B cell (primary cell): ENCODE results near the gene STRIP1. TPM values are rescaled to one million over a fixed set of nuclear protein-coding genes. Genes with fewer than 3 reads are reported as not detected.

ENCODE experiments used
- ATAC-seq: fragments of 200-7000 bp; cut with Tn5 transposase; one replicate; pipeline ENCODE4 v1.10.0; 2021; ENCODE audit warnings: low read depth, mild to moderate bottlenecking, moderate number of reproducible peaks, moderate library complexity
- CTCF ChIA-PET: fragments of 350-600 bp; sonication (Branson Sonifier 250); formaldehyde crosslinking; loops from one replicate; lab custom pipeline; 2021; ENCODE audit warnings: antibody characterized with exemption, inconsistent platforms; lab: Charles Lee
- POLR2A ChIA-PET: fragments of 350-600 bp; sonication (Branson Sonifier 250); formaldehyde crosslinking; loops from one replicate; lab custom pipeline; 2021; ENCODE audit warnings: antibody characterized with exemption; lab: Charles Lee
- DNase-seq: peaks from one replicate; pipeline ENCODE4 v3.0.0; 2013
- H2AFZ ChIP-seq: 2 replicates; pipeline ENCODE4 v1.6.1; 2012; ENCODE audit warnings: mild to moderate bottlenecking, low read depth, low read length; ENCODE audit not compliant: insufficient read depth, poor library complexity, severe bottlenecking
- H3K27ac ChIP-seq, 2 donors: 1 replicate in 1 of 2; 2 replicates in 1 of 2; pipeline ENCODE4 v1.5.1; 2012 to 2013; ENCODE audit warnings: low read length in 2 of 2, mild to moderate bottlenecking in 2 of 2, moderate library complexity in 1 of 2
- H3K27me3 ChIP-seq, 4 experiments: fragments of 200-600 bp in 1 of 4; sonication (generic) in 1 of 4; replicated peaks in 1 of 4; 1 replicate in 2 of 4; 2 replicates in 2 of 4; pipeline versions ENCODE4 v1.6.1 to v1.7.0; 2013 to 2016; ENCODE audit warnings: low read length in 3 of 4, mild to moderate bottlenecking in 2 of 4, mixed read lengths in 1 of 4, moderate library complexity in 1 of 4; ENCODE audit not compliant: insufficient read depth in 4 of 4, control insufficient read depth in 3 of 4; ENCODE audit errors: control extremely low read depth in 1 of 4
- H3K36me3 ChIP-seq, 2 experiments: replicated peaks in 1 of 2; 1 replicate in 1 of 2; 2 replicates in 1 of 2; pipeline versions ENCODE4 v1.6.1 to v1.7.1; 2013; ENCODE audit warnings: low read length in 1 of 2; ENCODE audit not compliant: insufficient read depth in 2 of 2, control insufficient read depth in 1 of 2; ENCODE audit errors: control extremely low read depth in 1 of 2, extremely low read depth in 1 of 2
- H3K4me1 ChIP-seq, 2 donors: fragments of 200-600 bp in 1 of 2; sonication (generic) in 1 of 2; 1 replicate in 1 of 2; 2 replicates in 1 of 2; pipeline versions ENCODE4 v1.5.1 to v1.6.1; 2013 to 2017; ENCODE audit warnings: low read length in 2 of 2; ENCODE audit not compliant: control insufficient read depth in 2 of 2, insufficient read depth in 2 of 2
- H3K4me2 ChIP-seq: replicated peaks from 2 replicates; pipeline ENCODE3; 2012; ENCODE audit warnings: mild to moderate bottlenecking, low read depth, low read length; ENCODE audit not compliant: poor library complexity, severe bottlenecking
- H3K4me3 ChIP-seq, 5 experiments: fragments of 200-600 bp in 1 of 5; sonication (generic) in 1 of 5; 1 replicate in 3 of 5; 2 replicates in 2 of 5; pipeline versions ENCODE4 v1.5.1 to v1.7.0; 2011 to 2016; ENCODE audit warnings: low read length in 4 of 5, mild to moderate bottlenecking in 4 of 5, low read depth in 2 of 5, control low read depth in 1 of 5, moderate library complexity in 1 of 5; ENCODE audit not compliant: insufficient read depth in 1 of 5; ENCODE audit errors: control extremely low read depth in 1 of 5, extremely low read depth in 1 of 5
- H3K79me2 ChIP-seq: fragments of 200-600 bp; sonication (generic); one replicate; pipeline ENCODE4 v1.6.0; 2016; ENCODE audit warnings: low read length; ENCODE audit not compliant: control insufficient read depth, insufficient read depth
- H3K9ac ChIP-seq: fragments of 200-600 bp; sonication (generic); 2 replicates; pipeline ENCODE4 v1.6.1; 2017; ENCODE audit warnings: mild to moderate bottlenecking, low read length, moderate library complexity
- H3K9me3 ChIP-seq, 3 donors: one replicate each; pipeline versions ENCODE4 v1.6.1 to v1.7.1; 2013; ENCODE audit warnings: low read length in 2 of 3; ENCODE audit not compliant: control insufficient read depth in 2 of 3, insufficient read depth in 1 of 3; ENCODE audit errors: control extremely low read depth in 1 of 3
- H4K20me1 ChIP-seq: 2 replicates; pipeline ENCODE4 v1.6.0; 2012; ENCODE audit warnings: mild to moderate bottlenecking, low read length; ENCODE audit not compliant: insufficient read depth, control insufficient read depth, poor library complexity, severe bottlenecking
- H3K27ac Mint-ChIP-seq: one replicate; pipeline ENCODE4 v1.8.0; 2021; ENCODE audit warnings: mixed read lengths
- H3K27me3 Mint-ChIP-seq: one replicate; pipeline ENCODE4 v1.8.0; 2021; ENCODE audit warnings: mixed read lengths
- H3K4me1 Mint-ChIP-seq: one replicate; pipeline ENCODE4 v1.8.0; 2021; ENCODE audit warnings: mixed read lengths
- H3K4me3 Mint-ChIP-seq: one replicate; pipeline ENCODE4 v1.8.0; 2021; ENCODE audit warnings: mixed read lengths
- H3K9me3 Mint-ChIP-seq: one replicate; pipeline ENCODE4 v1.8.0; 2022; ENCODE audit warnings: mixed read lengths; ENCODE audit not compliant: insufficient read depth
- EZH2 ChIP-seq: IDR thresholded peaks from 2 replicates; pipeline ENCODE4 v1.6.1; 2012; ENCODE audit warnings: borderline replicate concordance, low read depth, mild to moderate bottlenecking, moderate library complexity, low read length; ENCODE audit not compliant: insufficient read depth, poor library complexity, severe bottlenecking
- WGBS: methylation state at CpG from one replicate; pipeline ENCODE4 v1.1.5; 2013; ENCODE audit warnings: missing lambda C conversion rate; ENCODE audit not compliant: insufficient coverage; 5-methylcytosine and 5-hydroxymethylcytosine counted together
- intact Hi-C: fragments of 100-400 bp; cut with micrococcal nuclease; formaldehyde crosslinking; loops from one replicate; pipeline ENCODE4 v1.10.0; 2022
- polyA plus RNA-seq: library from polyadenylated mRNA; depleted of rRNA; stranded (reverse); fragments of >200 nt; gene quantifications from 2 replicates; pipeline ENCODE4 v1.2.3, GENCODE V29; 2012
- total RNA-seq, 2 donors: library from RNA; stranded (reverse); fragments of 120-200 nt in 1 of 2; gene quantifications; 1 replicate in 1 of 2; 2 replicates in 1 of 2; pipeline versions ENCODE4 v1.2.3 to v1.2.4, GENCODE V29; 2013 to 2022
- TF ChIP-seq, protein P1 (sequence below): fragments of 200-600 bp; IDR thresholded peaks from one replicate; pipeline ENCODE4 v1.8.0; 2022; ENCODE audit warnings: antibody characterized with exemption, mild to moderate bottlenecking

Gene STRIP1
- total and polyA plus RNA-seq, 2 donors (not counting 1 experiment from before 2014, with no cell fraction given) = 41.5 to 105 TPM

DNA sequence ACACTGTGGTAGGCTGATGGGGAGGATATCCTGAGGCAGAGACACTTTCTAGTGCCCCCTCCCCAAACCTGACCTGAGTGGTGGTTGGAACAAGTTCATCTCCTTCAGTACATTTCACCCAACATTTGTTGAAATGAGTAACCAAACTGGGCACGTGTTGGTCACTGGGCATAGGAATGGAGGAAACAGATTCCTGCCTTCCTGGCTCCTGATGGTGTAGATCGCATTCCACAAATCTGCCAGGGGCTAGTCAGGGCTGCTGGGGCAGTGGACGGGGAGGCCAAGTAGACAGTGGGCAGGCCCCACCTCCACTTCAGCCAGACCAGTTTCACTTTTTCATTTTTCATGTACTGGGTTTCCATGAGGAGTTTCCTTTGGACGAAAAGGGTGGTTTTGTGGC, 52.5 kb downstream of the STRIP1 start:
- 86% methylated on average over 2 of the region's 4 CpGs for WGBS
- Histone ChIP-seq H3K27ac (no peak overlapping the region), H3K79me2 (no peaks in the 10 kb centered on the region), H4K20me1 (no peaks in the 10 kb centered on the region), H3K9ac (no peak overlapping the region), H3K27me3 (peaks cover 0 to 57% (median 27%) of the 10 kb centered on the region in 4 experiments), H2AFZ (no peak overlapping the region), H3K4me3 (no peak overlapping the region), H3K36me3 (no peaks in the 10 kb centered on the region), H3K4me1 (peaks cover 12 to 21% of the 10 kb centered on the region in 2 donors), H3K9me3 (peaks cover 0 to 9% (median 0%) of the 10 kb centered on the region in 3 donors), H3K4me2 (no peak overlapping the region)
- peaks cover 50% of the 10 kb centered on the region for H3K27me3 Mint-ChIP-seq
- no peak overlapping the region for H3K27ac Mint-ChIP-seq
- peaks cover 11% of the 10 kb centered on the region for H3K4me1 Mint-ChIP-seq
- POLR2A ChIA-PET = no interaction called here
- no peak for DNase-seq
- intact Hi-C loops = no loop called here
- no peaks in the 10 kb centered on the region for H3K9me3 Mint-ChIP-seq
- ATAC-seq = no peak
- CTCF ChIA-PET = interaction anchor here (1.9 to 3.0 kb wide), 3 partner anchors 11 to 18 kb away, joined by 9 to 47 read pairs (median 21); no protein-coding TSS in a partner anchor
- no peak overlapping the region for H3K4me3 Mint-ChIP-seq
- TF ChIP-seq EZH2 = no peak
- TF ChIP-seq, protein P1, sequence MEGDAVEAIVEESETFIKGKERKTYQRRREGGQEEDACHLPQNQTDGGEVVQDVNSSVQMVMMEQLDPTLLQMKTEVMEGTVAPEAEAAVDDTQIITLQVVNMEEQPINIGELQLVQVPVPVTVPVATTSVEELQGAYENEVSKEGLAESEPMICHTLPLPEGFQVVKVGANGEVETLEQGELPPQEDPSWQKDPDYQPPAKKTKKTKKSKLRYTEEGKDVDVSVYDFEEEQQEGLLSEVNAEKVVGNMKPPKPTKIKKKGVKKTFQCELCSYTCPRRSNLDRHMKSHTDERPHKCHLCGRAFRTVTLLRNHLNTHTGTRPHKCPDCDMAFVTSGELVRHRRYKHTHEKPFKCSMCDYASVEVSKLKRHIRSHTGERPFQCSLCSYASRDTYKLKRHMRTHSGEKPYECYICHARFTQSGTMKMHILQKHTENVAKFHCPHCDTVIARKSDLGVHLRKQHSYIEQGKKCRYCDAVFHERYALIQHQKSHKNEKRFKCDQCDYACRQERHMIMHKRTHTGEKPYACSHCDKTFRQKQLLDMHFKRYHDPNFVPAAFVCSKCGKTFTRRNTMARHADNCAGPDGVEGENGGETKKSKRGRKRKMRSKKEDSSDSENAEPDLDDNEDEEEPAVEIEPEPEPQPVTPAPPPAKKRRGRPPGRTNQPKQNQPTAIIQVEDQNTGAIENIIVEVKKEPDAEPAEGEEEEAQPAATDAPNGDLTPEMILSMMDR = no peak

DNA sequence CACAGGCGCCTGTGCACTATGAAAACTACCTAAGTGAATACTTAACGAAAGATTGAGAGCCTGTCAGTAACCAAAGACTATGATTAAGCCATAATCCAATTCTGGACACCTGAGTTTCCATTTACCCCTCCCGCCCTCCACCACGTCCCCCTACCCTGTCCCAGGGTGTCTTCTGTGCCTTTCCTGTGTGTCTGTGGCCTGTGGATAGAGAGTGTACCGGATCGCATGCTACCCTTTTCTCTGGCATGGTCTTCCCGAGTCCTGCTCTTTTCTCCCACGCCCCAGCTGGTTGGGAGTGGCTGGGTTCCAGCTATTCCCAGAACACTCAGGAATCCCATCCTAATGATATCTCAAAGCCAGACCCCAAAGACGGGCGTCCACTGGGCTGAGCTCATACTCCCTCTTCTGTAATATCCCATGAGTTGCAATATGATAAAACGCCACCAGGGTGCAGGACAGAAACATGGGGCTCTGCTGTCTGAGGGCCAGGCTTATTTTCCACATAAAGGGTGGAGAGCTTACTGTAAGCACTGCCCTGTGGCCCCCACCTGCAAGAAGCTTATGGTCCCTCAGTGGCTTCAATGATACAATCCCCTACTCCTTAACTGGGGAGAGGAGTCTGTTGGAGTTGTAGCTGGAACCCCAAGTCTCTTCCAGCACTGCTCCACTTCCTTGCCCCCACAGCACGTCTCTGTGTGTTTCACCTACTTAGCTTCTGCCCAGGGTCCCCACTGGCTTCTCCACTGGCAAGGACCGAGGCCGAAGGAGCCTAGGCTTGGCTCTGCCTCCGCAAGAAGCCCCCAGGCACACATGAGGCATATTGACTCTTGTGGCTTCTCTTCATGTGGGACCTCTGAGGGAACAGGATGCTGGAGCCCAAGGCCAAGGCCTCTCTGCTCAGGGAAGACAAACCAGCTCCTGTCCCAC, 53.7 kb downstream of the STRIP1 start:
- WGBS = 52% methylated on average over 14 of the region's 15 CpGs
- H3K79me2 ChIP-seq = no peaks in the 10 kb centered on the region
- H3K4me3 ChIP-seq = no peak overlapping the region
- H3K9me3 ChIP-seq = peaks cover 0 to 9% (median 0%) of the 10 kb centered on the region in 3 donors
- no peak overlapping the region for H3K4me3 Mint-ChIP-seq
- H3K36me3 ChIP-seq = no peaks in the 10 kb centered on the region
- H3K9ac ChIP-seq = no peak overlapping the region
- CTCF ChIA-PET = interaction anchor here (0.5 to 3.0 kb wide), 22 partner anchors 10 to 410 kb away, joined by 3 to 47 read pairs (median 4); no protein-coding TSS in a partner anchor
- peak; percentile 59 for ATAC-seq
- POLR2A ChIA-PET = no interaction called here
- peaks cover 0 to 47% (median 19%) of the 10 kb centered on the region in 4 experiments for H3K27me3 ChIP-seq
- H4K20me1 ChIP-seq = no peaks in the 10 kb centered on the region
- H2AFZ ChIP-seq = no peak overlapping the region
- no peak overlapping the region for H3K27ac Mint-ChIP-seq
- H3K4me2 ChIP-seq = no peak overlapping the region
- H3K4me1 Mint-ChIP-seq = peaks cover 11% of the 10 kb centered on the region
- peaks cover 48% of the 10 kb centered on the region for H3K27me3 Mint-ChIP-seq
- peak; percentile 72 for DNase-seq
- no peaks in the 10 kb centered on the region for H3K9me3 Mint-ChIP-seq
- intact Hi-C loops = loop anchor here (1.0 kb wide), 1 partner anchor 18 kb away; no protein-coding TSS in a partner anchor
- TF ChIP-seq EZH2 = no peak
- TF ChIP-seq, protein P1 = peak; percentile 79
- H3K27ac ChIP-seq = no peak overlapping the region
- H3K4me1 ChIP-seq = peaks cover 10 to 18% of the 10 kb centered on the region in 2 donors
